Heart left ventricle (tissue), 13 donors: ENCODE data around the gene NFX1.

Experiments used
- CTCF ChIP-seq, 12 donors: fragments of 200-600 bp; sonication (generic) in 4 of 12; IDR thresholded peaks; one replicate each; pipeline versions ENCODE4 v1.5.0 to v1.8.0; 2018 to 2022; ENCODE audit warnings: antibody characterized with exemption in 12 of 12, mild to moderate bottlenecking in 5 of 12
- POLR2A ChIP-seq, 2 donors: fragments of 450-650 bp; IDR thresholded peaks; one replicate each; pipeline ENCODE4 v1.6.1; 2017; ENCODE audit warnings: antibody characterized with exemption in 2 of 2, mild to moderate bottlenecking in 2 of 2, moderate library complexity in 2 of 2
- donor health status: ischemic (EF 13 %, LVEDD 7.1; RV severe dilation, severe dysfunction).
- donor health status: DM: no; HTN: yes; CAD: no.
- donor health status: DM: no; HTN: no; CAD: no.
- donor health status: ischemic (EF 25% LVEDD 6.9; RV normal size, moderate dysfunction).
- donor health status: ischemic (EF 25% LVEDD 5.7; RV mildly dilated, moderate dysfunction).
- donor health status: ischemic (EF 35%, LVEDD 5.7; RV mildly dilated, moderate dysfunction).
- donor health status: nonischemic (EF 11% LVEDD 7.7; RV severe dilation, severe dysfunction).
- donor health status: DM: yes; HTN: yes; CAD: no.
- donor health status: PGD.
- donor health status: ischemic (EF 29% LVEDD 5.4; RV normal size, mild dysfunction).
- donor health status: nonischemic (EF 23%, LVEDD 6.1; RV moderate dilation, normal function).

- no peak for TF ChIP-seq CTCF (IDR thresholded peaks at IDR 0.05)
- TF ChIP-seq POLR2A (IDR thresholded peaks at IDR 0.05) = no peak
Measured at GRCh38 chr9:33318225-33318624, 27.9 kb downstream of the NFX1 start.
